A549 (cell line): ENCODE measurements around the gene ATRAID. TPM values are rescaled to one million over a fixed set of nuclear protein-coding genes. Genes with fewer than 3 reads are reported as not detected.

Experiments used
- ATAC-seq, 2 experiments: fragments of 200-7000 bp in 1 of 2; fragments of >200 bp in 1 of 2; cut with Nextera tagmentation in 1 of 2; cut with Tn5 transposase in 1 of 2; 3 replicates each; pipeline versions ENCODE4 v1.8.0 to v1.9.1; 2018 to 2020; ENCODE audit warnings: mild to moderate bottlenecking in 1 of 2, moderate library complexity in 1 of 2
- CTCF ChIA-PET: fragments of 300-600 bp; sonication (Branson Sonifier 250); formaldehyde crosslinking; extraction: SDS; loops from one replicate; lab custom pipeline; 2021; ENCODE audit warnings: antibody characterized with exemption, inconsistent platforms; lab: Yijun Ruan, JAX
- POLR2A ChIA-PET: fragments of 350-600 bp; formaldehyde crosslinking; extraction: SDS; loops from one replicate; lab custom pipeline; 2021; ENCODE audit warnings: antibody characterized with exemption, inconsistent platforms; lab: Yijun Ruan, JAX
- DNase-seq, 2 experiments: peaks; one replicate each; pipeline versions ENCODE4 v3.0.0 to v3.0.0-alpha.2; 2011 to 2016; ENCODE audit warnings: low read depth in 1 of 2, low spot score in 1 of 2
- FAIRE-seq: peaks from 2 replicates; lab custom pipeline; 2011; peaks lifted over from hg19 to GRCh38; lab: Jason Lieb, UNC
- H3K27ac ChIP-seq, 2 experiments: fragments of >200 bp; sonication (Bioruptor Twin); formaldehyde crosslinking; 3 replicates each; pipeline ENCODE4 v1.5.1; 2016 to 2017
- H3K4me1 ChIP-seq: fragments of >200 bp; sonication (Bioruptor Twin); formaldehyde crosslinking; 3 replicates; pipeline ENCODE4 v1.6.1; 2016
- H3K4me2 ChIP-seq: fragments of >200 bp; sonication (Bioruptor Twin); formaldehyde crosslinking; 3 replicates; pipeline ENCODE4 v1.6.1; 2016
- H3K4me3 ChIP-seq: fragments of >200 bp; sonication (Bioruptor Twin); formaldehyde crosslinking; 3 replicates; pipeline ENCODE4 v1.5.1; 2016
- H3K9me3 ChIP-seq: fragments of >200 bp; sonication (Bioruptor Twin); formaldehyde crosslinking; 3 replicates; pipeline ENCODE4 v1.6.1; 2016
- BCL3 ChIP-seq: fragments of >200 bp; sonication (Bioruptor Twin); formaldehyde crosslinking; IDR thresholded peaks from 3 replicates; pipeline ENCODE4 v1.6.1; 2016
- BHLHE40 ChIP-seq: IDR thresholded peaks from 2 replicates; pipeline ENCODE4 v1.6.1; 2012; ENCODE audit warnings: low read depth, low read length, inconsistent platforms
- CBX8 ChIP-seq: fragments of 200-600 bp; sonication (generic); IDR thresholded peaks from 2 replicates; pipeline ENCODE4 v1.6.1; 2016
- CEBPB ChIP-seq, 2 experiments: fragments of >200 bp in 1 of 2; sonication (Bioruptor Twin) in 1 of 2; formaldehyde crosslinking in 1 of 2; IDR thresholded peaks; 2 replicates each; pipeline ENCODE4 v1.6.1; 2012 to 2016
- EHF ChIP-seq: fragments of 250-450 bp; sonication (Bioruptor Pico); IDR thresholded peaks from 2 replicates; pipeline ENCODE4 v1.5.0; 2020; ENCODE audit warnings: mild to moderate bottlenecking
- EHMT2 ChIP-seq: fragments of 200-600 bp; sonication (generic); IDR thresholded peaks from 2 replicates; pipeline ENCODE4 v1.6.1; 2016; ENCODE audit warnings: antibody characterized with exemption, low read depth, mild to moderate bottlenecking, moderate library complexity
- ESRRA ChIP-seq: fragments of 150-350 bp; IDR thresholded peaks from 2 replicates; pipeline ENCODE4 v1.6.1; 2014; ENCODE audit warnings: mild to moderate bottlenecking, low read length, borderline replicate concordance
- FOSB ChIP-seq: fragments of 250-450 bp; sonication (Bioruptor Pico); IDR thresholded peaks from 2 replicates; pipeline ENCODE4 v1.5.0; 2020; ENCODE audit warnings: mild to moderate bottlenecking, moderate library complexity
- KDM1A ChIP-seq: fragments of 200-600 bp; sonication (generic); IDR thresholded peaks from 2 replicates; pipeline ENCODE4 v1.6.1; 2016; ENCODE audit warnings: low read depth, mild to moderate bottlenecking
- MAFK ChIP-seq: fragments of 450-650 bp; IDR thresholded peaks from 2 replicates; pipeline ENCODE4 v1.6.1; 2014; ENCODE audit not compliant: partially characterized antibody
- MAZ ChIP-seq: fragments of 150-350 bp; IDR thresholded peaks from 2 replicates; pipeline ENCODE4 v1.6.1; 2014; ENCODE audit warnings: antibody characterized with exemption, low read depth, low read length, borderline replicate concordance
- MYC ChIP-seq: IDR thresholded peaks from 2 replicates; pipeline ENCODE4 v1.6.1; 2012; ENCODE audit warnings: mild to moderate bottlenecking, inconsistent platforms, low read length, improper control_type of control experiment, borderline replicate concordance
- NFE2L2 ChIP-seq: fragments of 150-350 bp; conservative IDR thresholded peaks from 2 replicates; pipeline ENCODE4 v1.6.1; 2014; ENCODE audit warnings: low read length
- PBX3 ChIP-seq: IDR thresholded peaks from 2 replicates; pipeline ENCODE4 v1.6.1; 2012
- POLR2AphosphoS2 ChIP-seq: conservative IDR thresholded peaks from 2 replicates; pipeline ENCODE4 v1.6.1; 2012; ENCODE audit warnings: low read length, improper control_type of control experiment, inconsistent platforms
- RARB ChIP-seq: fragments of 250-450 bp; sonication (Bioruptor Pico); IDR thresholded peaks from 2 replicates; pipeline ENCODE4 v1.8.0; 2021; ENCODE audit warnings: mild to moderate bottlenecking, moderate library complexity
- REST ChIP-seq: fragments of 200-600 bp; sonication (generic); IDR thresholded peaks from 2 replicates; pipeline ENCODE4 v1.6.1; 2016; ENCODE audit warnings: antibody characterized with exemption, mild to moderate bottlenecking, moderate library complexity
- SMC3 ChIP-seq: fragments of >200 bp; sonication (Bioruptor Twin); formaldehyde crosslinking; IDR thresholded peaks from 3 replicates; pipeline ENCODE4 v1.6.1; 2018; ENCODE audit warnings: inconsistent platforms
- TP53 ChIP-seq: fragments of 250-450 bp; sonication (Bioruptor Pico); IDR thresholded peaks from 2 replicates; pipeline ENCODE4 v1.5.0; 2021; ENCODE audit warnings: mild to moderate bottlenecking, moderate library complexity
- ZFP36 ChIP-seq: fragments of 450-650 bp; IDR thresholded peaks from 2 replicates; pipeline ENCODE4 v1.6.1; 2014; ENCODE audit warnings: borderline replicate concordance; ENCODE audit not compliant: partially characterized antibody
- ZSCAN20 ChIP-seq: fragments of 250-450 bp; sonication (Bioruptor Pico); IDR thresholded peaks from 2 replicates; pipeline ENCODE4 v1.8.0; 2022; ENCODE audit warnings: mild to moderate bottlenecking, moderate library complexity
- WGBS: methylation state at CpG from one replicate; pipeline ENCODE4 v1.1.6; 2017; ENCODE audit errors: missing lambda C conversion rate; 5-methylcytosine and 5-hydroxymethylcytosine counted together
- polyA plus RNA-seq, 4 experiments: library from polyadenylated mRNA; depleted of rRNA in 3 of 4; stranded (reverse); fragments of >200 nt; fragmentation: RNase III in 1 of 4; extraction: RNeasy Plus Mini Kit Qiagen cat#74134 plus additional on column Dnase treatment in 1 of 4; gene quantifications; 2 replicates in 3 of 4; 3 replicates in 1 of 4; pipeline ENCODE4 v1.2.3, GENCODE V29; 2011 to 2017

The ATRAID gene
- polyA plus RNA-seq, 2 of the 4 experiments (the other 2 are of a cell fraction) = 176 to 346 TPM

- Histone ChIP-seq H3K4me3 (no peak overlapping the region), H3K9me3 (no peaks in the 10 kb centered on the region), H3K4me1 (no peaks in the 10 kb centered on the region)
- no peak for FAIRE-seq
- WGBS = 80% methylated on average over 9 of the region's 9 CpGs
- CTCF ChIA-PET = interaction anchor here (0.7 to 5.6 kb wide), 8 partner anchors 10 to 149 kb away, joined by 3 to 45 read pairs (median 4); partner anchors contain the start of genes ATRAID and SLC5A6
- TF ChIP-seq FOSB (CRISPR knock-in tag) = no peak
- TF ChIP-seq PBX3 = no peak
- TF ChIP-seq, all 56 proteins: peak for 0
- no peak for DNase-seq
- no peak for ATAC-seq
- H3K27ac ChIP-seq = no peak overlapping the region
- POLR2A ChIA-PET = no interaction called here
- no peak overlapping the region for H3K4me2 ChIP-seq
Measured at GRCh38 chr2:27240406-27240805, 28.6 kb downstream of the ATRAID start.

GRCh38 chr2:27241761-27242613, 30.1 kb downstream of the ATRAID start:
- WGBS = 92% methylated on average over 24 of the region's 24 CpGs
- Histone ChIP-seq H3K4me1 (no peaks in the 10 kb centered on the region), H3K4me2 (no peak overlapping the region), H3K9me3 (no peaks in the 10 kb centered on the region), H3K27ac (no peak overlapping the region), H3K4me3 (no peak overlapping the region)
- TF ChIP-seq EHMT2 (no peak), ZSCAN20 (CRISPR knock-in tag) (no peak), EHF (CRISPR knock-in tag) (no peak), ESRRA (no peak), REST (no peak), RARB (CRISPR knock-in tag) (no peak), MAFK (no peak), NFE2L2 (no peak), MAZ (no peak), KDM1A (no peak), TP53 (CRISPR knock-in tag) (no peak), MYC (no peak), ZFP36 (no peak), SMC3 (no peak), CEBPB (IDR thresholded peaks at IDR 0.05) (no peak), BHLHE40 (no peak), POLR2AphosphoS2 (no peak)
- FAIRE-seq (no peak), DNase-seq (no peak), ATAC-seq (no peak)
- ChIA-PET CTCF (interaction anchor here (0.7 to 5.6 kb wide), 15 partner anchors 8 to 281 kb away, joined by 3 to 45 read pairs (median 4); partner anchors contain the start of genes ATRAID, SLC5A6 and TRIM54), POLR2A (no interaction called here)

- H3K27ac ChIP-seq = no peak overlapping the region
- DNase-seq (no peak), ATAC-seq (no peak), FAIRE-seq (no peak)
- WGBS = 94% methylated on average over 16 of the region's 16 CpGs
- H3K9me3 ChIP-seq = no peaks in the 10 kb centered on the region
- no peaks in the 10 kb centered on the region for H3K4me1 ChIP-seq
- no peak for TF ChIP-seq CBX8
- no peak for TF ChIP-seq CEBPB (IDR thresholded peaks at IDR 0.05)
- TF ChIP-seq BCL3 = no peak
- ChIA-PET CTCF (interaction anchor here (0.7 to 5.6 kb wide), 9 partner anchors 8 to 1965 kb away, joined by 3 to 45 read pairs (median 5); no protein-coding TSS in a partner anchor), POLR2A (no interaction called here)
- no peak overlapping the region for H3K4me3 ChIP-seq
- no peak overlapping the region for H3K4me2 ChIP-seq
Measured at GRCh38 chr2:27242614-27242951, 30.7 kb downstream of the ATRAID start.
